Measurements from ENCODE around the gene ZNF407.

Gene ZNF407

GRCh38 chr18:74874351-74874750 is 276.7 kb downstream of the ZNF407 start:
- no peak for TF ChIP-seq ZC3H10 (CRISPR knock-in tag; IDR thresholded peaks at IDR 0.05)
- TF ChIP-seq CREB5 (CRISPR knock-in tag; IDR thresholded peaks at IDR 0.05; ENCODE audit: low read depth): no peak
- TF ChIP-seq GLIS3 (CRISPR knock-in tag; IDR thresholded peaks at IDR 0.05): no peak
- no peak for TF ChIP-seq POU6F1 (CRISPR knock-in tag; IDR thresholded peaks at IDR 0.05; ENCODE audit: borderline replicate concordance, low read depth)
- no peak for TF ChIP-seq ZNF8 (CRISPR knock-in tag; IDR thresholded peaks at IDR 0.05)
- TF ChIP-seq OSR1 (CRISPR knock-in tag; IDR thresholded peaks at IDR 0.05): no peak
- TF ChIP-seq CSRNP3 (CRISPR knock-in tag; IDR thresholded peaks at IDR 0.05): no peak
- no peak for TF ChIP-seq RARB (CRISPR knock-in tag; IDR thresholded peaks at IDR 0.05)
- TF ChIP-seq ARNTL (CRISPR knock-in tag; IDR thresholded peaks at IDR 0.05; ENCODE audit: borderline replicate concordance, low read depth): no peak
- TF ChIP-seq PPARA (CRISPR knock-in tag; IDR thresholded peaks at IDR 0.05; ENCODE audit: borderline replicate concordance): no peak
- TF ChIP-seq, protein P1, sequence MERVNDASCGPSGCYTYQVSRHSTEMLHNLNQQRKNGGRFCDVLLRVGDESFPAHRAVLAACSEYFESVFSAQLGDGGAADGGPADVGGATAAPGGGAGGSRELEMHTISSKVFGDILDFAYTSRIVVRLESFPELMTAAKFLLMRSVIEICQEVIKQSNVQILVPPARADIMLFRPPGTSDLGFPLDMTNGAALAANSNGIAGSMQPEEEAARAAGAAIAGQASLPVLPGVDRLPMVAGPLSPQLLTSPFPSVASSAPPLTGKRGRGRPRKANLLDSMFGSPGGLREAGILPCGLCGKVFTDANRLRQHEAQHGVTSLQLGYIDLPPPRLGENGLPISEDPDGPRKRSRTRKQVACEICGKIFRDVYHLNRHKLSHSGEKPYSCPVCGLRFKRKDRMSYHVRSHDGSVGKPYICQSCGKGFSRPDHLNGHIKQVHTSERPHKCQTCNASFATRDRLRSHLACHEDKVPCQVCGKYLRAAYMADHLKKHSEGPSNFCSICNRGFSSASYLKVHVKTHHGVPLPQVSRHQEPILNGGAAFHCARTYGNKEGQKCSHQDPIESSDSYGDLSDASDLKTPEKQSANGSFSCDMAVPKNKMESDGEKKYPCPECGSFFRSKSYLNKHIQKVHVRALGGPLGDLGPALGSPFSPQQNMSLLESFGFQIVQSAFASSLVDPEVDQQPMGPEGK (CRISPR knock-in tag; IDR thresholded peaks at IDR 0.05; ENCODE audit: borderline replicate concordance): no peak
- TF ChIP-seq ZFP3 (CRISPR knock-in tag; IDR thresholded peaks at IDR 0.05): no peak
- no peak for TF ChIP-seq ZNF565 (CRISPR knock-in tag; conservative IDR thresholded peaks at IDR 0.05; ENCODE audit: low read depth)
- TF ChIP-seq BACH2 (CRISPR knock-in tag; IDR thresholded peaks at IDR 0.05; ENCODE audit: borderline replicate concordance): no peak
- no peak for ATAC-seq

DNA sequence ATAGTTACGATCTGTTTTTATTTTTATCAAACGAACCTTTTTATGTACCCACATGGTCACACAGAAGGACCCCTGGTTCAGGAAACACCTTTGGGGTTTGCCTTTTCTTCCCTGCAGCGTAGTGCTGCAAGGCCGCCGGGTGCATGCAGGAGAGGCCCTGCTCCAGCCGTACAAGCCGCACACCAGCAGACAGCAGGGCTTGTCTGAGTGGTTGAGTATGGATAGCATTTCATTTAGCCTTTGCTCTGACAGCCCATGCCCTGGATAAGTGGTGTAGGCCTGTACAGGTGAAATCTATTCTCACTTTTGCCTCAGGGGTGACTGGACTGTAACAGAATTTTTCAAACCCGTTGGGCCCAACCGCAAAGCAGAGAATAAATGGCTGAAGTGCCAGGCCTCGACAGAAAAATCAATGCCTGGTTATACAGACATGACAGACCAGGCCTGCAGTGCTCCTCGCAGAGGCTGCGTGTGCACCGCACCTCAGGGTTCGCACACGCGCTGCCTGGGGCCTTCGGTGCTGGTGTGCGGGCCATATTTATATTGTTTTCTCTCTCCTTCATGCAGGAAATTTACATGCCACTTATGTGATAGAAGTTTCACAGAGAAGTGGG is 279.1 kb downstream of the ZNF407 start:
- TF ChIP-seq TCF4 (CRISPR knock-in tag; IDR thresholded peaks at IDR 0.05; ENCODE audit: borderline replicate concordance): no peak
- no peak for TF ChIP-seq POU6F1 (CRISPR knock-in tag; IDR thresholded peaks at IDR 0.05; ENCODE audit: borderline replicate concordance, low read depth)
- TF ChIP-seq BACH2 (CRISPR knock-in tag; IDR thresholded peaks at IDR 0.05; ENCODE audit: borderline replicate concordance): no peak
- TF ChIP-seq, protein P1 (CRISPR knock-in tag; IDR thresholded peaks at IDR 0.05; ENCODE audit: borderline replicate concordance): no peak
- TF ChIP-seq ZNF565 (CRISPR knock-in tag; conservative IDR thresholded peaks at IDR 0.05; ENCODE audit: low read depth): no peak
- TF ChIP-seq TSHZ2 (CRISPR knock-in tag; IDR thresholded peaks at IDR 0.05): no peak
- no peak for TF ChIP-seq OSR1 (CRISPR knock-in tag; IDR thresholded peaks at IDR 0.05)
- TF ChIP-seq GLIS3 (CRISPR knock-in tag; IDR thresholded peaks at IDR 0.05): no peak
- no peak for TF ChIP-seq ZC3H10 (CRISPR knock-in tag; IDR thresholded peaks at IDR 0.05)
- no peak for TF ChIP-seq ZFP30 (CRISPR knock-in tag; IDR thresholded peaks at IDR 0.05)
- TF ChIP-seq CREB5 (CRISPR knock-in tag; IDR thresholded peaks at IDR 0.05; ENCODE audit: low read depth): no peak
- no peak for TF ChIP-seq ESRRG (CRISPR knock-in tag; IDR thresholded peaks at IDR 0.05)
- no peak for TF ChIP-seq SNAI2 (CRISPR knock-in tag; IDR thresholded peaks at IDR 0.05)
- no peak for TF ChIP-seq ISL1 (CRISPR knock-in tag; IDR thresholded peaks at IDR 0.05)
- TF ChIP-seq ZNF8 (CRISPR knock-in tag; IDR thresholded peaks at IDR 0.05): no peak
- TF ChIP-seq ZFP3 (CRISPR knock-in tag; IDR thresholded peaks at IDR 0.05): no peak
- TF ChIP-seq ZNF70 (CRISPR knock-in tag; IDR thresholded peaks at IDR 0.05): no peak
- no peak for TF ChIP-seq TOX (CRISPR knock-in tag; IDR thresholded peaks at IDR 0.05; ENCODE audit: borderline replicate concordance)
- no peak for TF ChIP-seq ARNTL (CRISPR knock-in tag; IDR thresholded peaks at IDR 0.05; ENCODE audit: borderline replicate concordance, low read depth)
- ATAC-seq: no peak
